ENCODE measurements around the gene CNKSR1.

GRCh38 chr1:26197301-26197700 lies 20.0 kb downstream of the CNKSR1 start:
- TF ChIP-seq CTCF (conservative IDR thresholded peaks at IDR 0.05 in 1 of 2, IDR thresholded peaks at IDR 0.05 in 1 of 2; ENCODE audit: low read depth in 1 of 2, low read length in 2 of 2) (no peak), EZH2 (IDR thresholded peaks at IDR 0.05; ENCODE audit: low read length, missing control alignments) (no peak)

Measured in fibroblast of lung (primary cell).